Stimulated activated CD4-positive, alpha-beta T cell treated with anti-CD3 and anti-CD28 coated beads, Interleukin-1b, Interleukin-23, amount 100 ng/mL, for 4 hours (primary cell): ENCODE measurements around the gene ANTKMT.

Experiments
- DNase-seq, 2 donors: peaks; one replicate each; pipeline ENCODE4 v3.0.0-alpha.2; 2020; ENCODE audit warnings: low read depth in 2 of 2

The ANTKMT gene

GRCh38 chr16:764848-765487 is 44.0 kb downstream of the ANTKMT start:
- no peak for DNase-seq

GRCh38 chr16:765488-765865 is 44.5 kb downstream of the ANTKMT start:
- DNase-seq: no peak

- DNase-seq: no peak
Measured at GRCh38 chr16:766008-766819, 45.3 kb downstream of the ANTKMT start.

GRCh38 chr16:766820-767640 is 46.1 kb downstream of the ANTKMT start:
- no peak for DNase-seq

- DNase-seq: no peak
Measured at GRCh38 chr16:767743-768235, 46.8 kb downstream of the ANTKMT start.

GRCh38 chr16:768428-768827 is 47.5 kb downstream of the ANTKMT start:
- DNase-seq: no peak

- DNase-seq: no peak
Measured at GRCh38 chr16:769184-769784, 48.3 kb downstream of the ANTKMT start.

GRCh38 chr16:769934-770333 is 49.0 kb downstream of the ANTKMT start:
- no peak for DNase-seq

GRCh38 chr16:770411-770810 is 49.5 kb downstream of the ANTKMT start:
- no peak for DNase-seq
